Hematopoietic multipotent progenitor cell treated with erythropoietin and hydrocortisone succinate and interleukin-3 and kit ligand, for 15 days (in vitro differentiated cells): ENCODE data around the gene RINL.
"Not testable (repeated sequence)": the region's sequence is repeated elsewhere in the genome, so short reads cannot be mapped to it uniquely, and the experiment has no call there.

Experiments
- DNase-seq: peaks from one replicate; pipeline ENCODE4 v3.0.0-alpha.2; 2015; ENCODE audit warnings: low spot score

RINL gene

GRCh38 chr19:38834104-38834490, 44.0 kb downstream of the RINL start:
- DNase-seq, result no peak

- DNase-seq, result no peak
Observed at GRCh38 chr19:38833092-38833425, 45.0 kb downstream of the RINL start.

- DNase-seq, result no peak
Observed at GRCh38 chr19:38831142-38831605, 46.9 kb downstream of the RINL start.

- DNase-seq, result no peak
Observed at GRCh38 chr19:38830039-38830733, 47.9 kb downstream of the RINL start.

- DNase-seq, result not testable (repeated sequence)
Observed at GRCh38 chr19:38829203-38829602, 48.9 kb downstream of the RINL start.

- no peak for DNase-seq
Observed at GRCh38 chr19:38826856-38827551, 51.1 kb downstream of the RINL start.

- not testable (repeated sequence) for DNase-seq
Observed at GRCh38 chr19:38825936-38826335, 52.1 kb downstream of the RINL start.

GRCh38 chr19:38821230-38821825, 56.7 kb downstream of the RINL start:
- not testable (repeated sequence) for DNase-seq

GRCh38 chr19:38819231-38819920, 58.7 kb downstream of the RINL start:
- no peak for DNase-seq
